Measurements from ENCODE around the gene RABEPK.

GRCh38 chr9:125235804-125236519 lies 35.6 kb downstream of the RABEPK start:
- TF ChIP-seq POLR2A (IDR thresholded peaks at IDR 0.05) (no peak), POLR2AphosphoS5 (IDR thresholded peaks at IDR 0.05) (no peak), CTCF (IDR thresholded peaks at IDR 0.05) (no peak), EP300 (IDR thresholded peaks at IDR 0.05) (no peak)

All from gastroesophageal sphincter (tissue), 3 donors.